SK-N-SH treated with all-trans-retinoic acid at 6 μM for 48 hours (cell line): ENCODE data around the gene TMEM163.

Experiments used
- ATAC-seq: fragments of 200-7000 bp; cut with Tn5 transposase; 3 replicates; pipeline ENCODE4 v1.9.1; 2020; ENCODE audit warnings: mild to moderate bottlenecking, moderate library complexity
- ARNTL ChIP-seq: fragments of 450-650 bp; formaldehyde crosslinking; IDR thresholded peaks from 2 replicates; pipeline ENCODE4 v1.5.0; 2020; ENCODE audit warnings: low read depth, mild to moderate bottlenecking, moderate library complexity, borderline replicate concordance
- BACH2 ChIP-seq: fragments of 250-450 bp; sonication (Bioruptor Pico); IDR thresholded peaks from 2 replicates; pipeline ENCODE4 v1.9.0; 2021; ENCODE audit warnings: mild to moderate bottlenecking, borderline replicate concordance
- CSDC2 ChIP-seq: fragments of 250-450 bp; sonication (Bioruptor Pico); IDR thresholded peaks from 2 replicates; pipeline ENCODE4 v1.5.0; 2020; ENCODE audit warnings: mild to moderate bottlenecking, moderate library complexity
- ESRRG ChIP-seq: fragments of 250-450 bp; sonication (Bioruptor Pico); IDR thresholded peaks from 2 replicates; pipeline ENCODE4 v1.6.1; 2021; ENCODE audit warnings: mild to moderate bottlenecking
- ISL1 ChIP-seq: fragments of 250-450 bp; sonication (Bioruptor Pico); IDR thresholded peaks from 2 replicates; pipeline ENCODE4 v2.1.2; 2022; ENCODE audit warnings: mild to moderate bottlenecking, moderate library complexity
- OSR1 ChIP-seq: fragments of 250-450 bp; sonication (Bioruptor Pico); IDR thresholded peaks from 2 replicates; pipeline ENCODE4 v1.8.0; 2022; ENCODE audit warnings: moderate library complexity, mild to moderate bottlenecking, inconsistent platforms
- RARB ChIP-seq: fragments of 250-450 bp; sonication (Bioruptor Pico); IDR thresholded peaks from 2 replicates; pipeline ENCODE4 v1.8.0; 2021; ENCODE audit warnings: mild to moderate bottlenecking, moderate library complexity
- SNAI2 ChIP-seq: fragments of 250-450 bp; sonication (Bioruptor Pico); IDR thresholded peaks from 2 replicates; pipeline ENCODE4 v1.5.0; 2020; ENCODE audit warnings: mild to moderate bottlenecking, moderate library complexity
- TCF4 ChIP-seq: fragments of 250-450 bp; sonication (Bioruptor Pico); IDR thresholded peaks from 2 replicates; pipeline ENCODE4 v1.8.0; 2021; ENCODE audit warnings: mild to moderate bottlenecking, moderate library complexity, borderline replicate concordance
- TOX ChIP-seq: fragments of 250-450 bp; sonication (Bioruptor Pico); IDR thresholded peaks from 2 replicates; pipeline ENCODE4 v1.8.0; 2021; ENCODE audit warnings: mild to moderate bottlenecking, moderate library complexity, borderline replicate concordance
- ZFP3 ChIP-seq: fragments of 250-450 bp; sonication (Bioruptor Pico); IDR thresholded peaks from 2 replicates; pipeline ENCODE4 v1.5.0; 2020; ENCODE audit warnings: mild to moderate bottlenecking, moderate library complexity
- ZFP30 ChIP-seq: fragments of 450-650 bp; formaldehyde crosslinking; IDR thresholded peaks from 2 replicates; pipeline ENCODE4 v1.5.0; 2022; ENCODE audit warnings: mild to moderate bottlenecking, moderate library complexity
- ZNF565 ChIP-seq: fragments of 450-650 bp; formaldehyde crosslinking; conservative IDR thresholded peaks from 2 replicates; pipeline ENCODE4 v1.5.0; 2020; ENCODE audit warnings: low read depth, mild to moderate bottlenecking, moderate library complexity
- ZNF70 ChIP-seq: fragments of 450-650 bp; formaldehyde crosslinking; IDR thresholded peaks from 2 replicates; pipeline ENCODE4 v1.5.0; 2020; ENCODE audit warnings: mild to moderate bottlenecking, moderate library complexity
- ZNF8 ChIP-seq: fragments of 450-650 bp; formaldehyde crosslinking; IDR thresholded peaks from 2 replicates; pipeline ENCODE4 v1.5.0; 2020; ENCODE audit warnings: mild to moderate bottlenecking, moderate library complexity
- TF ChIP-seq, protein P1 (sequence below): fragments of 250-450 bp; sonication (Bioruptor Pico); IDR thresholded peaks from 2 replicates; pipeline ENCODE4 v1.5.1; 2020; ENCODE audit warnings: low read depth, mild to moderate bottlenecking, moderate library complexity
- TF ChIP-seq, protein P2 (sequence below): fragments of 250-450 bp; sonication (Bioruptor Pico); IDR thresholded peaks from 2 replicates; pipeline ENCODE4 v1.5.0; 2020; ENCODE audit warnings: mild to moderate bottlenecking, moderate library complexity
- TF ChIP-seq, protein P3 (sequence below): fragments of 250-450 bp; sonication (Bioruptor Pico); IDR thresholded peaks from 2 replicates; pipeline ENCODE4 v1.8.0; 2021; ENCODE audit warnings: low read depth, mild to moderate bottlenecking, moderate library complexity, borderline replicate concordance
- TF ChIP-seq, protein P4 (sequence below): fragments of 250-450 bp; sonication (Bioruptor Pico); IDR thresholded peaks from 2 replicates; pipeline ENCODE4 v1.8.0; 2020; ENCODE audit warnings: mild to moderate bottlenecking, moderate library complexity, borderline replicate concordance
- TF ChIP-seq, protein P5 (sequence below): fragments of 250-450 bp; sonication (Bioruptor Pico); IDR thresholded peaks from 2 replicates; pipeline ENCODE4 v1.5.1; 2021; ENCODE audit warnings: mild to moderate bottlenecking, moderate library complexity

Gene TMEM163

DNA sequence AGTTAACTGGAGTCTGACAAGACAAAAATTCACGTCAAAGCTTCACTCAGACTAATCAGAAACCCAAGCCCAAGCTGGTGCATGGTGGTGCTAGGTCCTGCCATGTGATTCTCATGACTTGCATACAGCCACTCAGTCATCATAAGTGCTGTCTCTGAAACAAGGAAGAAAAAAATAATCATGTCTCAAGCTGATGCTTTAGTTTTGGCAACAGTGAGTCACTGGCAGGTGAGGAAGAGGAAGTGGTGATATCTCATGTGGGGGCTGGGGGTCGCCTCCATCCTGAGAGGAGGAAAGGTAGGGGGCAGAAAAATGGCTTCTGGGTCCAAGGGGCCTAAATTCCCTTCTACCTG lies 136.3 kb downstream of the TMEM163 start:
- ATAC-seq = no peak
- TF ChIP-seq BACH2 (CRISPR knock-in tag) = no peak
- TF ChIP-seq CSDC2 (CRISPR knock-in tag) = no peak
- TF ChIP-seq ARNTL (CRISPR knock-in tag) = no peak
- TF ChIP-seq, protein P1, sequence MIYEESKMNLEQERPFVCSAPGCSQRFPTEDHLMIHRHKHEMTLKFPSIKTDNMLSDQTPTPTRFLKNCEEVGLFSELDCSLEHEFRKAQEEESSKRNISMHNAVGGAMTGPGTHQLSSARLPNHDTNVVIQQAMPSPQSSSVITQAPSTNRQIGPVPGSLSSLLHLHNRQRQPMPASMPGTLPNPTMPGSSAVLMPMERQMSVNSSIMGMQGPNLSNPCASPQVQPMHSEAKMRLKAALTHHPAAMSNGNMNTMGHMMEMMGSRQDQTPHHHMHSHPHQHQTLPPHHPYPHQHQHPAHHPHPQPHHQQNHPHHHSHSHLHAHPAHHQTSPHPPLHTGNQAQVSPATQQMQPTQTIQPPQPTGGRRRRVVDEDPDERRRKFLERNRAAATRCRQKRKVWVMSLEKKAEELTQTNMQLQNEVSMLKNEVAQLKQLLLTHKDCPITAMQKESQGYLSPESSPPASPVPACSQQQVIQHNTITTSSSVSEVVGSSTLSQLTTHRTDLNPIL (CRISPR knock-in tag) = no peak
- no peak for TF ChIP-seq TOX
- TF ChIP-seq OSR1 (CRISPR knock-in tag) = no peak
- TF ChIP-seq ZNF70 (CRISPR knock-in tag) = no peak
- TF ChIP-seq ZNF8 = no peak
- no peak for TF ChIP-seq ISL1 (CRISPR knock-in tag)
- TF ChIP-seq, protein P2, sequence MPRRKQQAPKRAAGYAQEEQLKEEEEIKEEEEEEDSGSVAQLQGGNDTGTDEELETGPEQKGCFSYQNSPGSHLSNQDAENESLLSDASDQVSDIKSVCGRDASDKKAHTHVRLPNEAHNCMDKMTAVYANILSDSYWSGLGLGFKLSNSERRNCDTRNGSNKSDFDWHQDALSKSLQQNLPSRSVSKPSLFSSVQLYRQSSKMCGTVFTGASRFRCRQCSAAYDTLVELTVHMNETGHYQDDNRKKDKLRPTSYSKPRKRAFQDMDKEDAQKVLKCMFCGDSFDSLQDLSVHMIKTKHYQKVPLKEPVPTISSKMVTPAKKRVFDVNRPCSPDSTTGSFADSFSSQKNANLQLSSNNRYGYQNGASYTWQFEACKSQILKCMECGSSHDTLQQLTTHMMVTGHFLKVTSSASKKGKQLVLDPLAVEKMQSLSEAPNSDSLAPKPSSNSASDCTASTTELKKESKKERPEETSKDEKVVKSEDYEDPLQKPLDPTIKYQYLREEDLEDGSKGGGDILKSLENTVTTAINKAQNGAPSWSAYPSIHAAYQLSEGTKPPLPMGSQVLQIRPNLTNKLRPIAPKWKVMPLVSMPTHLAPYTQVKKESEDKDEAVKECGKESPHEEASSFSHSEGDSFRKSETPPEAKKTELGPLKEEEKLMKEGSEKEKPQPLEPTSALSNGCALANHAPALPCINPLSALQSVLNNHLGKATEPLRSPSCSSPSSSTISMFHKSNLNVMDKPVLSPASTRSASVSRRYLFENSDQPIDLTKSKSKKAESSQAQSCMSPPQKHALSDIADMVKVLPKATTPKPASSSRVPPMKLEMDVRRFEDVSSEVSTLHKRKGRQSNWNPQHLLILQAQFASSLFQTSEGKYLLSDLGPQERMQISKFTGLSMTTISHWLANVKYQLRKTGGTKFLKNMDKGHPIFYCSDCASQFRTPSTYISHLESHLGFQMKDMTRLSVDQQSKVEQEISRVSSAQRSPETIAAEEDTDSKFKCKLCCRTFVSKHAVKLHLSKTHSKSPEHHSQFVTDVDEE (CRISPR knock-in tag) = no peak
- TF ChIP-seq ZFP3 (CRISPR knock-in tag) = no peak
- TF ChIP-seq, protein P3, sequence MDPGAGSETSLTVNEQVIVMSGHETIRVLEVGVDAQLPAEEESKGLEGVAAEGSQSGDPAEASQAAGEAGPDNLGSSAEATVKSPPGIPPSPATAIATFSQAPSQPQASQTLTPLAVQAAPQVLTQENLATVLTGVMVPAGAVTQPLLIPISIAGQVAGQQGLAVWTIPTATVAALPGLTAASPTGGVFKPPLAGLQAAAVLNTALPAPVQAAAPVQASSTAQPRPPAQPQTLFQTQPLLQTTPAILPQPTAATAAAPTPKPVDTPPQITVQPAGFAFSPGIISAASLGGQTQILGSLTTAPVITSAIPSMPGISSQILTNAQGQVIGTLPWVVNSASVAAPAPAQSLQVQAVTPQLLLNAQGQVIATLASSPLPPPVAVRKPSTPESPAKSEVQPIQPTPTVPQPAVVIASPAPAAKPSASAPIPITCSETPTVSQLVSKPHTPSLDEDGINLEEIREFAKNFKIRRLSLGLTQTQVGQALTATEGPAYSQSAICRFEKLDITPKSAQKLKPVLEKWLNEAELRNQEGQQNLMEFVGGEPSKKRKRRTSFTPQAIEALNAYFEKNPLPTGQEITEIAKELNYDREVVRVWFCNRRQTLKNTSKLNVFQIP (CRISPR knock-in tag) = no peak
- no peak for TF ChIP-seq RARB (CRISPR knock-in tag)
- TF ChIP-seq TCF4 (CRISPR knock-in tag) = no peak
- TF ChIP-seq ESRRG (CRISPR knock-in tag) = no peak
- TF ChIP-seq ZNF565 (CRISPR knock-in tag) = no peak
- TF ChIP-seq, protein P4, sequence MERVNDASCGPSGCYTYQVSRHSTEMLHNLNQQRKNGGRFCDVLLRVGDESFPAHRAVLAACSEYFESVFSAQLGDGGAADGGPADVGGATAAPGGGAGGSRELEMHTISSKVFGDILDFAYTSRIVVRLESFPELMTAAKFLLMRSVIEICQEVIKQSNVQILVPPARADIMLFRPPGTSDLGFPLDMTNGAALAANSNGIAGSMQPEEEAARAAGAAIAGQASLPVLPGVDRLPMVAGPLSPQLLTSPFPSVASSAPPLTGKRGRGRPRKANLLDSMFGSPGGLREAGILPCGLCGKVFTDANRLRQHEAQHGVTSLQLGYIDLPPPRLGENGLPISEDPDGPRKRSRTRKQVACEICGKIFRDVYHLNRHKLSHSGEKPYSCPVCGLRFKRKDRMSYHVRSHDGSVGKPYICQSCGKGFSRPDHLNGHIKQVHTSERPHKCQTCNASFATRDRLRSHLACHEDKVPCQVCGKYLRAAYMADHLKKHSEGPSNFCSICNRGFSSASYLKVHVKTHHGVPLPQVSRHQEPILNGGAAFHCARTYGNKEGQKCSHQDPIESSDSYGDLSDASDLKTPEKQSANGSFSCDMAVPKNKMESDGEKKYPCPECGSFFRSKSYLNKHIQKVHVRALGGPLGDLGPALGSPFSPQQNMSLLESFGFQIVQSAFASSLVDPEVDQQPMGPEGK (CRISPR knock-in tag) = no peak
- TF ChIP-seq, protein P5, sequence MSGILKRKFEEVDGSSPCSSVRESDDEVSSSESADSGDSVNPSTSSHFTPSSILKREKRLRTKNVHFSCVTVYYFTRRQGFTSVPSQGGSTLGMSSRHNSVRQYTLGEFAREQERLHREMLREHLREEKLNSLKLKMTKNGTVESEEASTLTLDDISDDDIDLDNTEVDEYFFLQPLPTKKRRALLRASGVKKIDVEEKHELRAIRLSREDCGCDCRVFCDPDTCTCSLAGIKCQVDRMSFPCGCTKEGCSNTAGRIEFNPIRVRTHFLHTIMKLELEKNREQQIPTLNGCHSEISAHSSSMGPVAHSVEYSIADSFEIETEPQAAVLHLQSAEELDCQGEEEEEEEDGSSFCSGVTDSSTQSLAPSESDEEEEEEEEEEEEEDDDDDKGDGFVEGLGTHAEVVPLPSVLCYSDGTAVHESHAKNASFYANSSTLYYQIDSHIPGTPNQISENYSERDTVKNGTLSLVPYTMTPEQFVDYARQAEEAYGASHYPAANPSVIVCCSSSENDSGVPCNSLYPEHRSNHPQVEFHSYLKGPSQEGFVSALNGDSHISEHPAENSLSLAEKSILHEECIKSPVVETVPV (CRISPR knock-in tag) = no peak
- TF ChIP-seq SNAI2 (CRISPR knock-in tag) = no peak
- TF ChIP-seq, all 23 proteins: peak for 0

- no peak for ATAC-seq
Measured at GRCh38 chr2:134581877-134582546, 136.8 kb downstream of the TMEM163 start.

More at GRCh38 chr2:134581877-134582546, 136.8 kb downstream of the TMEM163 start:
- TF ChIP-seq, protein P1 (CRISPR knock-in tag) = no peak
- TF ChIP-seq ARNTL (CRISPR knock-in tag) (no peak), TCF4 (CRISPR knock-in tag) (no peak), ZNF70 (CRISPR knock-in tag) (no peak), ZFP3 (CRISPR knock-in tag) (no peak), ZFP30 (no peak), TOX (no peak)
- TF ChIP-seq, protein P3 (CRISPR knock-in tag) = no peak
- TF ChIP-seq, protein P2 (CRISPR knock-in tag) = no peak
